BJ (cell line): ENCODE data around the gene TOMM6. TPM values are rescaled to one million over a fixed set of nuclear protein-coding genes. Genes with fewer than 3 reads are reported as not detected.

Experiments
- CTCF ChIA-PET: fragments of 350-600 bp; formaldehyde crosslinking; extraction: SDS; loops from one replicate; lab custom pipeline; 2021; ENCODE audit warnings: antibody characterized with exemption, inconsistent platforms; lab: Yijun Ruan, JAX
- POLR2A ChIA-PET: fragments of 300-600 bp; sonication (Branson Sonifier 250); formaldehyde crosslinking; extraction: SDS; loops from one replicate; lab custom pipeline; 2021; ENCODE audit warnings: antibody characterized with exemption; lab: Charles Lee
- DNase-seq: peaks from one replicate; pipeline ENCODE4 v3.0.0-alpha.2; 2011; ENCODE audit warnings: low read depth
- H3K27me3 ChIP-seq: 2 replicates; pipeline ENCODE4 v1.6.0; 2011; ENCODE audit warnings: low read length; ENCODE audit not compliant: control insufficient read depth, insufficient read depth
- H3K36me3 ChIP-seq: 2 replicates; pipeline ENCODE4 v1.5.1; 2011; ENCODE audit warnings: low read length; ENCODE audit not compliant: control insufficient read depth, insufficient read depth
- H3K4me3 ChIP-seq: 2 replicates; pipeline ENCODE4 v1.5.1; 2011; ENCODE audit warnings: low read depth, mild to moderate bottlenecking, control low read depth, low read length
- polyA plus RNA-seq: library from polyadenylated mRNA; depleted of rRNA; stranded (reverse); fragments of >200 nt; gene quantifications from 2 replicates; pipeline ENCODE4 v1.2.3, GENCODE V29; 2011
- TF ChIP-seq, protein P1 (sequence below): IDR thresholded peaks from 2 replicates; pipeline ENCODE4 v1.5.1; 2011; ENCODE audit warnings: low read depth, mild to moderate bottlenecking, control low read depth, inconsistent platforms, low read length, moderate library complexity; ENCODE audit not compliant: insufficient read depth

The TOMM6 gene
- polyA plus RNA-seq, 1 experiment = 157 TPM

- no peak for DNase-seq
- Histone ChIP-seq H3K36me3 (peaks cover 3% of the 10 kb centered on the region), H3K4me3 (peak within 1 kb of the TSS; percentile 74), H3K27me3 (no peaks in the 10 kb centered on the region)
- POLR2A ChIA-PET = no interaction called here
- TF ChIP-seq, protein P1, sequence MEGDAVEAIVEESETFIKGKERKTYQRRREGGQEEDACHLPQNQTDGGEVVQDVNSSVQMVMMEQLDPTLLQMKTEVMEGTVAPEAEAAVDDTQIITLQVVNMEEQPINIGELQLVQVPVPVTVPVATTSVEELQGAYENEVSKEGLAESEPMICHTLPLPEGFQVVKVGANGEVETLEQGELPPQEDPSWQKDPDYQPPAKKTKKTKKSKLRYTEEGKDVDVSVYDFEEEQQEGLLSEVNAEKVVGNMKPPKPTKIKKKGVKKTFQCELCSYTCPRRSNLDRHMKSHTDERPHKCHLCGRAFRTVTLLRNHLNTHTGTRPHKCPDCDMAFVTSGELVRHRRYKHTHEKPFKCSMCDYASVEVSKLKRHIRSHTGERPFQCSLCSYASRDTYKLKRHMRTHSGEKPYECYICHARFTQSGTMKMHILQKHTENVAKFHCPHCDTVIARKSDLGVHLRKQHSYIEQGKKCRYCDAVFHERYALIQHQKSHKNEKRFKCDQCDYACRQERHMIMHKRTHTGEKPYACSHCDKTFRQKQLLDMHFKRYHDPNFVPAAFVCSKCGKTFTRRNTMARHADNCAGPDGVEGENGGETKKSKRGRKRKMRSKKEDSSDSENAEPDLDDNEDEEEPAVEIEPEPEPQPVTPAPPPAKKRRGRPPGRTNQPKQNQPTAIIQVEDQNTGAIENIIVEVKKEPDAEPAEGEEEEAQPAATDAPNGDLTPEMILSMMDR = no peak
- CTCF ChIA-PET = interaction anchor here (1.2 to 2.9 kb wide), 4 partner anchors 76 to 269 kb away, joined by 3 to 19 read pairs (median 4); partner anchors contain the start of gene TAF8
Measured at GRCh38 chr6:41780551-41781365, 6.7 kb upstream of the TOMM6 start, which contains the start of gene PRICKLE4. PRICKLE4 (plus strand) TSS chr6:41780782; CDS start chr6:41783474, 2,692 bp downstream.

DNA sequence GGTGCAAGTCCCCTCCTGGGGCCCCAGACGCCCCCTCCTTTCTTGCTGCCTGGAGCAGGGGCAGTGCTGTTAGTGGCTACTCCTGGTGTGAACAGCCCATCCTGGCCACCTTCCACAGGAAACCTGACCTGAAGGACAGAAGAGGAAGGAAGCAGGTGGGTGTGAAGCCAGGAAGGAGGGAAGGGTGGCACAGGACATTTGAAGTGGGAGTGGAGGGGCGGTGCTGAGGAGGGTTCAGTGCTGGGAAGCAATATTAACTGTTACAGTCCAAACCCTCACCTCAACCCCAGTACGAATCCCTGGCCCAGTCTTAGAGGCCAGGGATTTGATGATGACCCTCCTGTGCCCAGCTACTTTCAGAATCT, 6.1 kb upstream of the TOMM6 start:
- TF ChIP-seq, protein P1 = no peak
- H3K36me3 ChIP-seq = peaks cover 3% of the 10 kb centered on the region
- CTCF ChIA-PET = interaction anchor here (1.2 to 2.9 kb wide), 3 partner anchors 263 to 268 kb away, joined by 3 to 19 read pairs (median 5); partner anchors contain the start of gene TAF8
- no peaks in the 10 kb centered on the region for H3K27me3 ChIP-seq
- no peak for DNase-seq
- POLR2A ChIA-PET = no interaction called here
- H3K4me3 ChIP-seq = no peak overlapping the region

GRCh38 chr6:41783106-41783780, 4.3 kb upstream of the TOMM6 start:
- TF ChIP-seq, protein P1 = no peak
- Histone ChIP-seq H3K27me3 (no peaks in the 10 kb centered on the region), H3K4me3 (no peak overlapping the region), H3K36me3 (no peaks in the 10 kb centered on the region)
- ChIA-PET CTCF (interaction anchor here (1.0 to 5.2 kb wide), 6 partner anchors 6 to 415 kb away, joined by 3 to 36 read pairs (median 8); partner anchors contain the start of genes BYSL and MED20), POLR2A (no interaction called here)
- no peak for DNase-seq

DNA sequence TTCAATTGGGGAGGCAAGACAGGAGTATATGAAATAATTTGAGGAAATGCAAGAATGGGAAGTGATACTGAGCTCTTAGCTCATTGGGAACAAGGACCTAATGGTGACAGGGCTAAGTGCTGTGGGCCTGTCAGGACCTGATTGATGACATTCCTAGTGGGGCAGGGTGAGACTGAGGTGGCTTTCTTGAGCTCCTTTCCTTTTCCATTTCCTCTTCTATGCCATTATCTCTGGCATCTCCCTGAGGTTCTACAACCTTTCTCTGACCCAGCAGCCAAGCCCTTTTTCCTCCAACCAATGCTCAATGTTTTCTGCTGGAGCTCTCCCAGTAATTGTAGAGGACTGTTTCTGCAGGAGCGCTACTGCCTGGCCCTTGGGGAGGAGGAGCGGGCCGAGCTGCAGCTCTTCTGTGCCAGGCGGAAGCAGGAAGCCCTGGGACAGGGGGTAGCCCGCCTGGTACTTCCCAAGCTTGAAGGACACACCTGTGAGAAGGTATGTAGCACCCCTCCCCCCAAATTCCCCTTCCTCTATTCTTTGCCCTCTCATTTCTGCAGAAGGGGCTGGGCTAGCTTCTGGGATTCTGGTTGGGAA, 2.8 kb upstream of the TOMM6 start:
- ChIA-PET POLR2A (no interaction called here), CTCF (interaction anchor here (0.6 to 5.2 kb wide), 10 partner anchors 8 to 417 kb away, joined by 3 to 106 read pairs (median 7); no protein-coding TSS in a partner anchor)
- no peaks in the 10 kb centered on the region for H3K27me3 ChIP-seq
- H3K4me3 ChIP-seq = no peak overlapping the region
- no peak for DNase-seq
- no peaks in the 10 kb centered on the region for H3K36me3 ChIP-seq
- TF ChIP-seq, protein P1 = no peak
